ENCODE measurements around the gene CTBP1.

GRCh38 chr4:1198098-1198844 is 50.7 kb downstream of the CTBP1 start:
- TF ChIP-seq, protein P1, sequence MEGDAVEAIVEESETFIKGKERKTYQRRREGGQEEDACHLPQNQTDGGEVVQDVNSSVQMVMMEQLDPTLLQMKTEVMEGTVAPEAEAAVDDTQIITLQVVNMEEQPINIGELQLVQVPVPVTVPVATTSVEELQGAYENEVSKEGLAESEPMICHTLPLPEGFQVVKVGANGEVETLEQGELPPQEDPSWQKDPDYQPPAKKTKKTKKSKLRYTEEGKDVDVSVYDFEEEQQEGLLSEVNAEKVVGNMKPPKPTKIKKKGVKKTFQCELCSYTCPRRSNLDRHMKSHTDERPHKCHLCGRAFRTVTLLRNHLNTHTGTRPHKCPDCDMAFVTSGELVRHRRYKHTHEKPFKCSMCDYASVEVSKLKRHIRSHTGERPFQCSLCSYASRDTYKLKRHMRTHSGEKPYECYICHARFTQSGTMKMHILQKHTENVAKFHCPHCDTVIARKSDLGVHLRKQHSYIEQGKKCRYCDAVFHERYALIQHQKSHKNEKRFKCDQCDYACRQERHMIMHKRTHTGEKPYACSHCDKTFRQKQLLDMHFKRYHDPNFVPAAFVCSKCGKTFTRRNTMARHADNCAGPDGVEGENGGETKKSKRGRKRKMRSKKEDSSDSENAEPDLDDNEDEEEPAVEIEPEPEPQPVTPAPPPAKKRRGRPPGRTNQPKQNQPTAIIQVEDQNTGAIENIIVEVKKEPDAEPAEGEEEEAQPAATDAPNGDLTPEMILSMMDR (IDR thresholded peaks at IDR 0.05; ENCODE audit: low read length), result no peak
- TF ChIP-seq EZH2 (IDR thresholded peaks at IDR 0.05; ENCODE audit: borderline replicate concordance, low read length), result no peak

All from OCI-LY1 (cell line).